Bronchial epithelial cell (primary cell): ENCODE results near the gene PCYOX1L. TPM values are rescaled to one million over a fixed set of nuclear protein-coding genes. Genes with fewer than 3 reads are reported as not detected.

Experiments used
- DNase-seq: peaks from one replicate; pipeline ENCODE4 v3.0.0-alpha.2; 2010; ENCODE audit warnings: low read depth
- FAIRE-seq: peaks from 2 replicates; lab custom pipeline; 2011; peaks lifted over from hg19 to GRCh38; lab: Jason Lieb, UNC
- H3K27me3 ChIP-seq: 2 replicates; pipeline ENCODE4 v1.5.1; 2011; ENCODE audit warnings: low read length; ENCODE audit not compliant: control insufficient read depth, insufficient read depth
- H3K36me3 ChIP-seq: 2 replicates; pipeline ENCODE4 v1.5.1; 2011; ENCODE audit warnings: low read length; ENCODE audit not compliant: control insufficient read depth, insufficient read depth
- H3K4me3 ChIP-seq: 2 replicates; pipeline ENCODE4 v1.5.1; 2011; ENCODE audit warnings: mild to moderate bottlenecking, low read depth, low read length, control low read depth
- CTCF ChIP-seq: IDR thresholded peaks from 2 replicates; pipeline ENCODE4 v1.5.1; 2011; ENCODE audit warnings: mild to moderate bottlenecking, moderate library complexity, low read length, control low read depth, inconsistent platforms; ENCODE audit not compliant: insufficient read depth, severe bottlenecking
- total RNA-seq: library from RNA; depleted of rRNA; stranded (reverse); fragments of >200 nt; gene quantifications from 2 replicates; pipeline ENCODE4 v1.2.1, GENCODE V29; 2014

Gene PCYOX1L
- total RNA-seq, 1 donor from 2014 or later: 4.2 TPM

GRCh38 chr5:149360272-149360671, 2.4 kb downstream of the PCYOX1L start:
- TF ChIP-seq CTCF: no peak
- Histone ChIP-seq H3K36me3 (no peaks in the 10 kb centered on the region), H3K27me3 (no peaks in the 10 kb centered on the region), H3K4me3 (no peak overlapping the region)
- DNase-seq (no peak), FAIRE-seq (no peak)

- TF ChIP-seq CTCF: no peak
- no peaks in the 10 kb centered on the region for H3K36me3 ChIP-seq
- DNase-seq (no peak), FAIRE-seq (no peak)
- no peak overlapping the region for H3K4me3 ChIP-seq
- no peaks in the 10 kb centered on the region for H3K27me3 ChIP-seq
Measured at GRCh38 chr5:149362541-149362940, 4.7 kb downstream of the PCYOX1L start.

- H3K27me3 ChIP-seq: no peaks in the 10 kb centered on the region
- no peak for DNase-seq
- no peak overlapping the region for H3K4me3 ChIP-seq
- H3K36me3 ChIP-seq: no peaks in the 10 kb centered on the region
- no peak for TF ChIP-seq CTCF
- no peak for FAIRE-seq
Measured at GRCh38 chr5:149363358-149363757, 5.5 kb downstream of the PCYOX1L start.

GRCh38 chr5:149363936-149364335, 6.1 kb downstream of the PCYOX1L start:
- no peak for DNase-seq
- FAIRE-seq: no peak
- no peak overlapping the region for H3K4me3 ChIP-seq
- no peaks in the 10 kb centered on the region for H3K36me3 ChIP-seq
- TF ChIP-seq CTCF: no peak
- no peaks in the 10 kb centered on the region for H3K27me3 ChIP-seq

- Histone ChIP-seq H3K36me3 (no peaks in the 10 kb centered on the region), H3K4me3 (no peak overlapping the region), H3K27me3 (no peaks in the 10 kb centered on the region)
- no peak for FAIRE-seq
- TF ChIP-seq CTCF: no peak
- no peak for DNase-seq
Measured at GRCh38 chr5:149364719-149365118, 6.9 kb downstream of the PCYOX1L start.

GRCh38 chr5:149365418-149365817, 7.6 kb downstream of the PCYOX1L start:
- Histone ChIP-seq H3K27me3 (no peaks in the 10 kb centered on the region), H3K36me3 (no peaks in the 10 kb centered on the region), H3K4me3 (no peak overlapping the region)
- no peak for TF ChIP-seq CTCF
- FAIRE-seq (no peak), DNase-seq (peak; percentile 43)
